ENCODE results near the gene TMPRSS6.
A peak's percentile ranks its signal among the peaks of the same experiment; 100 is the strongest.

The TMPRSS6 gene

DNA sequence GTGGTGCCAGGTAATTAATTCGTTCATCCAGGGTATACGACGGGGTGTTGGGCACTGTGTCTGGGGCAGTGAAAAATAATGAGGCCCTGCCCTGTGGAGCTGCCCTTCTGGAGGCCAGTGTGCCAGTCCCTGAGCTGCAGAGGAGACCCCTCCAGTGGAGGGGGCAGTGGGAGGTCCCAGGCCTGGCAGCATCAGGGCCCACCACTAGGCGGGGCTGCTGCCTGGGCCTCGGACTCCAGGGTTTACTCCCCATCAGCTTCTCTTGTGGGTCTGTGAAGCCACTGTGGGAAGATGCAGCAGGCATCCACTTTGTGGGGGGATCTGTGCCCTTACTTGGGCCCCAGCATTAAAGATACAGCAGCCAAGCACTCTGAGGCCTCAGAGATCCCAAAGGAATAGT, 17.4 kb upstream of the TMPRSS6 start:
- TF ChIP-seq, protein P1, sequence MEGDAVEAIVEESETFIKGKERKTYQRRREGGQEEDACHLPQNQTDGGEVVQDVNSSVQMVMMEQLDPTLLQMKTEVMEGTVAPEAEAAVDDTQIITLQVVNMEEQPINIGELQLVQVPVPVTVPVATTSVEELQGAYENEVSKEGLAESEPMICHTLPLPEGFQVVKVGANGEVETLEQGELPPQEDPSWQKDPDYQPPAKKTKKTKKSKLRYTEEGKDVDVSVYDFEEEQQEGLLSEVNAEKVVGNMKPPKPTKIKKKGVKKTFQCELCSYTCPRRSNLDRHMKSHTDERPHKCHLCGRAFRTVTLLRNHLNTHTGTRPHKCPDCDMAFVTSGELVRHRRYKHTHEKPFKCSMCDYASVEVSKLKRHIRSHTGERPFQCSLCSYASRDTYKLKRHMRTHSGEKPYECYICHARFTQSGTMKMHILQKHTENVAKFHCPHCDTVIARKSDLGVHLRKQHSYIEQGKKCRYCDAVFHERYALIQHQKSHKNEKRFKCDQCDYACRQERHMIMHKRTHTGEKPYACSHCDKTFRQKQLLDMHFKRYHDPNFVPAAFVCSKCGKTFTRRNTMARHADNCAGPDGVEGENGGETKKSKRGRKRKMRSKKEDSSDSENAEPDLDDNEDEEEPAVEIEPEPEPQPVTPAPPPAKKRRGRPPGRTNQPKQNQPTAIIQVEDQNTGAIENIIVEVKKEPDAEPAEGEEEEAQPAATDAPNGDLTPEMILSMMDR (IDR thresholded peaks at IDR 0.05; ENCODE audit: low read depth, low read length), result peak; percentile 34
- H3K4me3 ChIP-seq (ENCODE audit: low read depth, low read length), result no peak overlapping the region
- DNase-seq (ENCODE audit: low read depth, low spot score), result no peak
- in situ Hi-C loops (cut with HindIII; ENCODE audit: low sequenced_read_pairs), result no loop called here

DNA sequence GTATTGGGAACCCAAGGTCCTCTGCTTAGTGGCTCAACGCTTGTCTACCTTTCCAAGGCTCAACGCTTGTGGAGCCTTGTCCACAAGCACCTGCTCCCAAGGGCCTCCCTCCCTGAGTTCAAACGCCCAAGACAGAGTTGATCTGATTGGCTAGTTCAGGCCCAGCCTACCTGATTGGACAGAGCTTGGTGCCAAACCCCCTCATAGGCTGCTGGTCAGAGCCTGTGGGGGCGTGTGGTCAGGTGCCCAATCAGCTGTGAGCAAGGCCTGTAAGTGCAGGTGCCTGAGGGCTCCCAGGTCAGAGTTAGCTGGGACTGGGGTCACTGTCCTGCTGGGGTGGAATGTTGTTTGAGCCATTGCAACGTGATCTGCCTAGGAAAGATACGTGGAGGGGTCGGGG, 16.9 kb upstream of the TMPRSS6 start:
- H3K4me3 ChIP-seq (ENCODE audit: low read depth, low read length), result no peak overlapping the region
- no peak for DNase-seq (ENCODE audit: low read depth, low spot score)
- TF ChIP-seq, protein P1 (IDR thresholded peaks at IDR 0.05; ENCODE audit: low read depth, low read length), result no peak
- in situ Hi-C loops (cut with HindIII; ENCODE audit: low sequenced_read_pairs), result no loop called here

DNA sequence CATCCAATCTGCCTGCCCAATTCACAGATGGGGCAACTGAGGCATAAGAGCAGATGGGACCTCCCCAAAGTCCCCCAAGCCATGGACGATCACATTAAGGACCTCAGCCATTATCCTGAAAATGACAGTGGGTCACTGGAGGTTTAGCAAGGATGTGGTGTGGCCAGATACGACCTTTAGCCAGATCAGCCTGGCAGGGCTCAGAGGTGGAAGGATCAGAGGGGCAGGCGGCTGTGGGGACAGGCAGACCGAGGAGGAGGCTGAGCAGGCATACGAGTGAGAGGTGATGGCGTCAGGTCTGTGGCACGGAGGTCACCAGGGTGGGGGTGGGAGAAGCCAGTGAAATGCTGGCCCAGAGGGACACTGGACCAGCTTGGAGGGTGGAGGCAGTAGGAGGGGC, 14.1 kb upstream of the TMPRSS6 start:
- DNase-seq (ENCODE audit: low read depth, low spot score), result no peak
- in situ Hi-C loops (cut with HindIII; ENCODE audit: low sequenced_read_pairs), result no loop called here

DNA sequence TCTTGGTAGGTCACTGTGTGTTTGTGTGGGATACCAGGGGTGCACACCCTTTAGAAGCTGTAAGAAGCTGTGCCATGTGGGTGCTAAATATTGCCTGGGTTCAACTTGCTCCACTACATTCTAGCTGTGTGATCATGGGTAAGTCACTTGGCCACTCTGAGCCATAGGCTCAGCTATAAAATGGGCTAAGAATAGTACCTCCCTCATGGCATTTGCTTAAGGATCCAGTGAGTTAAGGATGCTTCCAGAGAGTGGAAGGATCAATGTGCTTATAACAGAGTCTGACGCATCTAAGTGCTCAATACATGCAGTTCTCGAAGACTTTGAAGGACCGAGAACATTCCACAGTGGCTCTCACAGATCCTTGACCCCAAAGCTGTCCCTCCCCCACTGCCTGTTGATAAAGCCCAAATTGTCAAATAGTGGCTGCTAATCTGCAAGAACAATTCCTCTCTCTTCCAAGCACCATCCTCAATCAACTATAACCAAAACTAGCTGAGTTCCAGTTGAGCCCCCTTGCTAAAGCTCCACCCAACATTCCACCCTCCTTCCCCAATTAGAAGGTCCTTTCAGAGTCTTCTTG, 13.2 kb upstream of the TMPRSS6 start:
- no peak for DNase-seq (ENCODE audit: low read depth, low spot score)
- in situ Hi-C loops (cut with HindIII; ENCODE audit: low sequenced_read_pairs), result no loop called here
- TF ChIP-seq, protein P1 (IDR thresholded peaks at IDR 0.05; ENCODE audit: low read depth, low read length), result no peak
- H3K4me3 ChIP-seq (ENCODE audit: low read depth, low read length), result no peak overlapping the region

More for the DNA sequence above, 14.1 kb upstream of the TMPRSS6 start:
- TF ChIP-seq, protein P1 (IDR thresholded peaks at IDR 0.05; ENCODE audit: low read depth, low read length), result no peak
- no peak overlapping the region for H3K4me3 ChIP-seq (ENCODE audit: low read depth, low read length)

DNA sequence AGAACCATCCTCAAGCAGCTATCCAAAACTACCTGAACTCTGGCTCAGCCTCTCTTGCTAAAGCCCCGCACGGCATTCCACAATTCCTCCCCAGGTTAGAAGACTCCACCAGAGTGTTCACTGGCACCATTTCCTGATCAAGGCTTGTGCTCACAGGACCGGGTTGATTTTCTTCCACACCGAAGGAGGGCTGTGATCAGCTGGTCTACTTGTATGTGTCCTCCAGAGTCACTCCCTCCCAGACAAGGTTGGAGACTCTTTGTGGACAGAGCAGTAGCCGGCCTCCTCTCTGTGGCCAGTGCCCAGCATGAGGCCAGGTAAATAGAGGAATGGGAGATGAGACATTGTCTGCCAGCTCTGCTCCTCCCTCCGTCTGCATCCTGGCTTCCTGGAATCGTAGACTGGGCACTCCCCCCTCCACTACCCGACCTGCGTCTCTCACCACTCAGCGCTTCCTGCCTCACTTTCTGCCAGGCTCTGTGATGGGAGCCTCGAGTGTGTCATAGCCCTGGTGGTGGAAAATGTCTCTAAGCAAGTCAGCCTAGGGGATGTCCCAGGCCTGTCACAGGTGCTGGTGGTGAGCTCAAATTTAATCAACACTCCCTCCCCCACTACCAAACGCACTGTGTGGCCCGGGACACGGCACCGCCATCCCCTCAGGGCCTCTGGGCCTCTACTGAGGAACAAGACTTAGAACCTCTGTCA, 12.5 kb upstream of the TMPRSS6 start:
- in situ Hi-C loops (cut with HindIII; ENCODE audit: low sequenced_read_pairs), result no loop called here
- no peak overlapping the region for H3K4me3 ChIP-seq (ENCODE audit: low read depth, low read length)
- DNase-seq (ENCODE audit: low read depth, low spot score), result peak; percentile 6
- TF ChIP-seq, protein P1 (IDR thresholded peaks at IDR 0.05; ENCODE audit: low read depth, low read length), result no peak

DNA sequence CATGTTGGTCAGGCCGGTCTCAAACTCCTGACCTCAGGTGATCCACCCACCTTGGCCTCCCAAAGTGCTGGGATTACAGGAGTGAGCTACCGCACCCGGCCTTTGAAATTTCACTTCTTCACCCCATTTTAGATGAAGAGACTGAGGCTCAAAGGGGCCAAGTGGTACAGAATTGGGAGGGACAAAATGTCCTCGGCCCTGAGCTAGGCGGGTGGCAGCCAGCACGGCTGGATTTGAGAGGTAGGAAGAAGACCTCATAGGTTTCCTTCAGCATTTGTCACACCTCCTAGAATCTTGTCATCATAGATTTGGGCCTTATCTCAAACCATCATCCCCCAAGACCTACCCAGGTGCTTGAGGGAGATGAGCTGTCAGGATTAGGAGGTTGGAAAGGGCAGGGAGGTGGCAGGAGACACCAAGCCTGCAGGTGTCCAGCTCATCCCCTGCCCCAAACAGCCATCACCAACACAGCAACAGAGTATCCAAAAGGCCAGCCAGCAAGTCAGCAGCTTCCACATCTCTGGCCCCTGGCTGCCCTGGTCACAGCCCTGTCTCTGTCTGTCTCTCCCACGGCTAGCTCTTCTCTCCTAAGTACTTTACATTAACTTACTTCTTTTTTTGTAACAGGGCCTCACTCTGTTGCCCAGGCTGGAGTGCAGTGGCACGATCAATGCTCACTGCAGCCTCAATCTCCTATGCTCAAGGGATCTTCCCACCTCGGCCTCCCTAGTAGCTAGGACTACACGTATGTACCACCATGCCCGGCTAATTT, 11.2 kb upstream of the TMPRSS6 start:
- TF ChIP-seq, protein P1 (IDR thresholded peaks at IDR 0.05; ENCODE audit: low read depth, low read length), result no peak
- in situ Hi-C loops (cut with HindIII; ENCODE audit: low sequenced_read_pairs), result no loop called here

More for the DNA sequence above, 11.2 kb upstream of the TMPRSS6 start:
- no peak for DNase-seq (ENCODE audit: low read depth, low spot score)
- H3K4me3 ChIP-seq (ENCODE audit: low read depth, low read length), result no peak overlapping the region
